Ovary (tissue), 9 donors: ENCODE results near the gene ARSJ. TPM values are rescaled to one million over a fixed set of nuclear protein-coding genes. Genes with fewer than 3 reads are reported as not detected.
A peak's percentile ranks its signal among the peaks of the same experiment; 100 is the strongest.

Source experiments
- DNase-seq, 5 donors: peaks; one replicate each; pipeline ENCODE4 v3.0.0-alpha.2; 2019 to 2020
- H3K27ac ChIP-seq, 2 donors: fragments of 200-600 bp; one replicate each; pipeline versions ENCODE4 v1.5.1 to v1.8.0; 2019 to 2022
- H3K27me3 ChIP-seq: fragments of 200-600 bp; one replicate; pipeline ENCODE4 v1.8.0; 2022
- H3K36me3 ChIP-seq: fragments of 200-600 bp; sonication (generic); one replicate; pipeline ENCODE4 v1.5.1; 2019
- H3K4me1 ChIP-seq: one replicate; pipeline ENCODE4 v1.8.1; 2013; ENCODE audit warnings: mild to moderate bottlenecking, moderate library complexity; ENCODE audit not compliant: insufficient read depth
- H3K4me3 ChIP-seq: fragments of 200-600 bp; sonication (generic); one replicate; pipeline ENCODE4 v1.5.1; 2017
- H3K9me3 ChIP-seq, 2 donors: fragments of 200-600 bp in 1 of 2; sonication (generic) in 1 of 2; one replicate each; pipeline versions ENCODE4 v1.5.1 to v1.8.1; 2013 to 2019; ENCODE audit warnings: mild to moderate bottlenecking in 1 of 2, moderate library complexity in 1 of 2
- CTCF ChIP-seq, 3 donors: fragments of 450-650 bp in 2 of 3; fragments of 200-600 bp in 1 of 3; IDR thresholded peaks; one replicate each; pipeline versions ENCODE4 v1.5.1 to v1.8.0; 2016 to 2022; ENCODE audit warnings: antibody characterized with exemption in 3 of 3, mild to moderate bottlenecking in 1 of 3
- EP300 ChIP-seq: sonication (generic); formaldehyde crosslinking; IDR thresholded peaks from one replicate; pipeline ENCODE4 v1.6.1; 2017; ENCODE audit warnings: antibody characterized with exemption
- POLR2A ChIP-seq: fragments of 450-650 bp; IDR thresholded peaks from one replicate; pipeline ENCODE4 v1.6.1; 2017; ENCODE audit warnings: antibody characterized with exemption, mild to moderate bottlenecking, moderate library complexity
- WGBS, 3 donors: extraction: QIAGEN DNeasy Blood & Tissue Kit in 1 of 3; methylation state at CpG; one replicate each; pipeline versions ENCODE4 v1.1.5 to v1.1.7; 2013 to 2017; 5-methylcytosine and 5-hydroxymethylcytosine counted together
- intact Hi-C, 4 donors: fragments of 100-400 bp; cut with DNase I; formaldehyde crosslinking; loops; one replicate each; pipeline versions ENCODE4 v1.11.0 to v1.15.1; 2022 to 2023
- polyA plus RNA-seq, 2 donors: library from polyadenylated mRNA; stranded (reverse); fragments of 200-250 nt in 1 of 2; fragments of 350-450 nt in 1 of 2; fragmentation: Illumina TruSeq in 1 of 2; extraction: RNeasy Lipid Tissue Mini Kit (QIAGEN cat#74804) in 1 of 2; gene quantifications; one replicate each; pipeline ENCODE4 v1.2.3, GENCODE V29; 2013 to 2014
- total RNA-seq, 7 donors: library from RNA; depleted of rRNA in 2 of 7; stranded (reverse); fragments of >200 nt in 2 of 7; fragmentation: NEBNext Ultra II Directional in 3 of 7; extraction: Animal tissue kit (Norgen Biotek cat#: 25700) in 3 of 7; gene quantifications; one replicate each; pipeline versions ENCODE4 v1.1.0 to v1.2.4, GENCODE V29; 2016 to 2023
- donor health status: DM: no; HTN: no; CAD: no; lungs with moderate emphysema.
- donor health status: DM: no; HTN: no; CAD: no.
- donor health status: Bipolar disorder and iron deficiency.
- donor health status: DM: yes; HTN: yes; CAD: no.
- donor health status: DM: no; HTN: no; CAD: no.
- donor health status: DM: yes; HTN: yes; CAD: no.

ARSJ gene
- total and polyA plus RNA-seq, 9 donors: 1.3 to 6.7 (median 4.4) TPM

DNA sequence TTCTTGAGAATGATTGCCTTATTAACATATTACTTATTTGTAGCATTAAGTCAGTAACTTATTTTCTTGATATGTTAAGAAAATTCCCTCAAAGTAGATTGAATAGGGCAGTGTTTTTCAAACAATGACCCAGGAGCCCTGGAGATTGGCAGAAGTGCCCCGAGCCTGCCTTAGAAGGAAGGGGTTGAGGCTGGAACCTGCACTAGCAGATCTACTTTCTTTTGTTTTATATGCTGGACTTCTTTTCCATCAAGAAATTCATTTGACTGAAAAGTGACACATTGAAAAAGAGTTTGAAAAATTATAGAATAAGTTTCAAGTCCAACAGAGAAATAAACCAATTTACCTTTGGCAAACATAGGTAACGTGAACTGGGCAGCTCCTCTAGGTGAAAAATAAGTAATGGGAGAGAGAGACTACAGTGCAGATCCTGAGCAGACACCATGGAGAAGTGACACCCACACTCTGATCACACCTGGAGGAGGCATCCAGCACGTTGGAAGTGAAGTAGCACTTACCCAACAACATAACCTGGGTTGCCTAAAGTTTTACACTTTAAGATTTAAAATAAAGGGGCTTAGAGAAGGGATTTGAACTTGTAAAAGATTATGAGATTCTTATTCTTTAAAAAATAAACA, 18.6 kb downstream of the ARSJ start:
- Histone ChIP-seq H3K27me3 (no peaks in the 10 kb centered on the region), H3K36me3 (no peaks in the 10 kb centered on the region), H3K4me3 (no peak overlapping the region), H3K4me1 (no peaks in the 10 kb centered on the region), H3K9me3 (no peaks in the 10 kb centered on the region), H3K27ac (no peak overlapping the region)
- intact Hi-C loops: no loop called here
- 84 to 88% (median 86%) methylated on average over 3 of the region's 3 CpGs for WGBS, 3 donors
- DNase-seq: no peak
- no peak for TF ChIP-seq POLR2A
- TF ChIP-seq EP300: no peak
- no peak for TF ChIP-seq CTCF (IDR thresholded peaks at IDR 0.05)

- no peaks in the 10 kb centered on the region for H3K9me3 ChIP-seq
- H3K27me3 ChIP-seq: no peaks in the 10 kb centered on the region
- peak overlapping the region in 1 of 2 donors; percentile 21 for H3K27ac ChIP-seq
- intact Hi-C loops: no loop called here
- no peaks in the 10 kb centered on the region for H3K36me3 ChIP-seq
- TF ChIP-seq CTCF (IDR thresholded peaks at IDR 0.05): no peak
- no peak for TF ChIP-seq EP300
- TF ChIP-seq POLR2A: no peak
- no peak overlapping the region for H3K4me3 ChIP-seq
- no peak for DNase-seq
- no peaks in the 10 kb centered on the region for H3K4me1 ChIP-seq
These were observed 19.9 kb downstream of the ARSJ start for GRCh38 chr4:113959539-113959937.

GRCh38 chr4:113958766-113959538, 20.5 kb downstream of the ARSJ start:
- H3K27ac ChIP-seq: peak overlapping the region in 1 of 2 donors; percentile 21
- H3K4me1 ChIP-seq: no peaks in the 10 kb centered on the region
- no peaks in the 10 kb centered on the region for H3K9me3 ChIP-seq
- H3K27me3 ChIP-seq: no peaks in the 10 kb centered on the region
- no peaks in the 10 kb centered on the region for H3K36me3 ChIP-seq
- intact Hi-C loops: no loop called here
- no peak overlapping the region for H3K4me3 ChIP-seq
- TF ChIP-seq CTCF (IDR thresholded peaks at IDR 0.05) (no peak), POLR2A (no peak), EP300 (no peak)
- WGBS, 3 donors: 8 to 28% (median 15%) methylated on average over 8 of the region's 8 CpGs
- DNase-seq: no peak

- intact Hi-C loops: no loop called here
- H3K9me3 ChIP-seq: no peaks in the 10 kb centered on the region
- DNase-seq: no peak
- H3K27me3 ChIP-seq: no peaks in the 10 kb centered on the region
- no peaks in the 10 kb centered on the region for H3K36me3 ChIP-seq
- no peak for TF ChIP-seq EP300
- no peak for TF ChIP-seq CTCF (IDR thresholded peaks at IDR 0.05)
- TF ChIP-seq POLR2A: no peak
- H3K27ac ChIP-seq: no peak overlapping the region
- 67 to 75% (median 73%) methylated on average over 3 of the region's 3 CpGs for WGBS, 3 donors
- no peak overlapping the region for H3K4me3 ChIP-seq
- H3K4me1 ChIP-seq: no peaks in the 10 kb centered on the region
These were observed 21.5 kb downstream of the ARSJ start for GRCh38 chr4:113957956-113958355.
